Vagina (tissue), 2 donors: ENCODE data around the gene RCOR1. TPM values are rescaled to one million over a fixed set of nuclear protein-coding genes. Genes with fewer than 3 reads are reported as not detected.

Experiments
- DNase-seq, 2 donors: peaks; one replicate each; pipeline ENCODE4 v3.0.0-alpha.2; 2017; ENCODE audit errors: extremely low spot score in 2 of 2
- H3K27ac ChIP-seq: fragments of 200-600 bp; sonication (generic); one replicate; pipeline ENCODE4 v1.5.1; 2019
- H3K27me3 ChIP-seq: fragments of 200-600 bp; sonication (generic); one replicate; pipeline ENCODE4 v1.5.1; 2019
- H3K36me3 ChIP-seq, 2 donors: fragments of 200-600 bp; sonication (generic); one replicate each; pipeline ENCODE4 v1.5.1; 2017 to 2019
- H3K4me1 ChIP-seq: fragments of 200-600 bp; sonication (generic); one replicate; pipeline ENCODE4 v1.5.1; 2019
- H3K4me3 ChIP-seq, 2 donors: fragments of 200-600 bp; sonication (generic); 1 replicate in 1 of 2; 2 replicates in 1 of 2; pipeline ENCODE4 v1.5.1; 2016 to 2019
- H3K9me3 ChIP-seq: fragments of 200-600 bp; sonication (generic); one replicate; pipeline ENCODE4 v1.5.1; 2019
- POLR2A ChIP-seq, 2 donors: fragments of 450-650 bp; IDR thresholded peaks; one replicate each; pipeline ENCODE4 v1.6.1; 2017; ENCODE audit warnings: antibody characterized with exemption in 2 of 2, mild to moderate bottlenecking in 2 of 2, moderate library complexity in 2 of 2
- POLR2AphosphoS5 ChIP-seq, 2 donors: sonication (generic); formaldehyde crosslinking; IDR thresholded peaks; one replicate each; pipeline ENCODE4 v1.9.0; 2017; ENCODE audit warnings: antibody characterized with exemption in 2 of 2, mild to moderate bottlenecking in 2 of 2, low read depth in 1 of 2; ENCODE audit not compliant: insufficient read depth in 1 of 2
- intact Hi-C: fragments of 100-400 bp; cut with DNase I; formaldehyde crosslinking; loops from one replicate; pipeline ENCODE4 v1.15.1; 2023
- total RNA-seq: library from RNA; depleted of rRNA; stranded (reverse); fragments of >200 nt; gene quantifications from one replicate; pipeline ENCODE4 v1.2.3, GENCODE V29; 2016
- TF ChIP-seq, protein P1 (sequence below), 3 experiments: fragments of 450-650 bp in 2 of 3; fragments of 200-600 bp in 1 of 3; sonication (generic) in 1 of 3; IDR thresholded peaks; one replicate each; pipeline ENCODE4 v1.5.1; 2017 to 2019; ENCODE audit warnings: antibody characterized with exemption in 3 of 3, mild to moderate bottlenecking in 2 of 3, moderate library complexity in 2 of 3

The RCOR1 gene
- total RNA-seq, 1 donor from 2014 or later = 24.3 TPM

DNA sequence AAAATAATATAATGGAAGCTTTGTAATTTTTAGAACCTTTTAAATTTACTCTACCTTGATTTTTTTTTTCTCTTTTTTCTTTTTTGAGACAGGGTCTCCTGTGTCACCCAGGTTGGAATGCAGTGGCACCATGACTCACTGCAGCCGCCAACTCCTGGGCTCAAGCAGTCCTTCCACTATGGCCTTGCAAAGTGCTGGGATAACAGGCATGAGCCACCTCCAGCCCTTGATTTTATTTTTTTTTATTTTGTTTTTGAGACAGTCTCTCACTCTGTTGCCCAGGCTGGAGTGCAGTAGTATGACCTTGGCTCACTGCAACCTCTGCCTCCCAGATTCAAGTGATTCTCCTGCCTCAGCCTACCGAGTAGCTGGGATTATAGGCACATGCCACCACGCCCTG, 119.5 kb downstream of the RCOR1 start:
- Histone ChIP-seq H3K36me3 (peaks cover 0 to 33% of the 10 kb centered on the region in 2 donors), H3K4me3 (no peak overlapping the region), H3K27me3 (no peaks in the 10 kb centered on the region), H3K27ac (no peak overlapping the region), H3K9me3 (no peaks in the 10 kb centered on the region), H3K4me1 (no peaks in the 10 kb centered on the region)
- intact Hi-C loops = no loop called here
- DNase-seq = no peak
- no peak for TF ChIP-seq POLR2A (IDR thresholded peaks at IDR 0.05)
- TF ChIP-seq POLR2AphosphoS5 (IDR thresholded peaks at IDR 0.05; ENCODE audit: insufficient read depth in 1 of 2, low read depth in 1 of 2) = no peak
- TF ChIP-seq, protein P1, sequence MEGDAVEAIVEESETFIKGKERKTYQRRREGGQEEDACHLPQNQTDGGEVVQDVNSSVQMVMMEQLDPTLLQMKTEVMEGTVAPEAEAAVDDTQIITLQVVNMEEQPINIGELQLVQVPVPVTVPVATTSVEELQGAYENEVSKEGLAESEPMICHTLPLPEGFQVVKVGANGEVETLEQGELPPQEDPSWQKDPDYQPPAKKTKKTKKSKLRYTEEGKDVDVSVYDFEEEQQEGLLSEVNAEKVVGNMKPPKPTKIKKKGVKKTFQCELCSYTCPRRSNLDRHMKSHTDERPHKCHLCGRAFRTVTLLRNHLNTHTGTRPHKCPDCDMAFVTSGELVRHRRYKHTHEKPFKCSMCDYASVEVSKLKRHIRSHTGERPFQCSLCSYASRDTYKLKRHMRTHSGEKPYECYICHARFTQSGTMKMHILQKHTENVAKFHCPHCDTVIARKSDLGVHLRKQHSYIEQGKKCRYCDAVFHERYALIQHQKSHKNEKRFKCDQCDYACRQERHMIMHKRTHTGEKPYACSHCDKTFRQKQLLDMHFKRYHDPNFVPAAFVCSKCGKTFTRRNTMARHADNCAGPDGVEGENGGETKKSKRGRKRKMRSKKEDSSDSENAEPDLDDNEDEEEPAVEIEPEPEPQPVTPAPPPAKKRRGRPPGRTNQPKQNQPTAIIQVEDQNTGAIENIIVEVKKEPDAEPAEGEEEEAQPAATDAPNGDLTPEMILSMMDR (IDR thresholded peaks at IDR 0.05) = no peak

DNA sequence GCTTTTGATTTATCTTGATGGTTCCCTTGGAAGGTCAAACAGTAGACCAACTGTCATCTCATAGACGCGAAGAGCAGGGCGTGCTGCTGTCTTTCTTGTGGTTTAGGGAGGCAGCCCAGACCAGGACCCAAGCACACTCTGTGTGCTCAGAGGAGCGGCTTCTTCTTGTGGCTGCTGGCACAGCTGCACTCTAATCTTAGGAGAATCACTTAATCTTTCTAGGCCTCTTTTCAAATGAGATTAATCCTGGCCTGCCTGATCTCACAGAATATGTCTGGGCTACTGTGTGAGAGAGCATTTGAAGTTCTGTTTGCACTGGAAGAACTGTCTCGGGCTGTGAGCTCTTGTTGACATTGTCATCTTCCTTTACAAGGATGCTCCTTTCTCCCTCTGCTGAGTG, 124.8 kb downstream of the RCOR1 start:
- H3K27me3 ChIP-seq = no peaks in the 10 kb centered on the region
- no peak for DNase-seq
- intact Hi-C loops = no loop called here
- no peaks in the 10 kb centered on the region for H3K9me3 ChIP-seq
- H3K36me3 ChIP-seq = peaks cover 0 to 24% of the 10 kb centered on the region in 2 donors
- H3K4me3 ChIP-seq = no peak overlapping the region
- H3K27ac ChIP-seq = no peak overlapping the region
- TF ChIP-seq POLR2AphosphoS5 (IDR thresholded peaks at IDR 0.05; ENCODE audit: insufficient read depth in 1 of 2, low read depth in 1 of 2) = no peak
- TF ChIP-seq, protein P1 (IDR thresholded peaks at IDR 0.05) = no peak
- no peak for TF ChIP-seq POLR2A (IDR thresholded peaks at IDR 0.05)
- H3K4me1 ChIP-seq = no peaks in the 10 kb centered on the region

GRCh38 chr14:102722646-102723045, 130.2 kb downstream of the RCOR1 start:
- no peaks in the 10 kb centered on the region for H3K4me1 ChIP-seq
- intact Hi-C loops = no loop called here
- TF ChIP-seq, protein P1 (IDR thresholded peaks at IDR 0.05) = no peak
- no peak for TF ChIP-seq POLR2AphosphoS5 (IDR thresholded peaks at IDR 0.05; ENCODE audit: insufficient read depth in 1 of 2, low read depth in 1 of 2)
- TF ChIP-seq POLR2A (IDR thresholded peaks at IDR 0.05) = no peak
- no peaks in the 10 kb centered on the region for H3K27me3 ChIP-seq
- peaks cover 0 to 69% of the 10 kb centered on the region in 2 donors for H3K36me3 ChIP-seq
- H3K9me3 ChIP-seq = no peaks in the 10 kb centered on the region
- no peak overlapping the region for H3K4me3 ChIP-seq
- DNase-seq = no peak
- no peak overlapping the region for H3K27ac ChIP-seq

GRCh38 chr14:102723650-102724049, 131.2 kb downstream of the RCOR1 start:
- no peaks in the 10 kb centered on the region for H3K4me1 ChIP-seq
- no peaks in the 10 kb centered on the region for H3K27me3 ChIP-seq
- no peaks in the 10 kb centered on the region for H3K9me3 ChIP-seq
- peaks cover 0 to 70% of the 10 kb centered on the region in 2 donors for H3K36me3 ChIP-seq
- TF ChIP-seq, protein P1 (IDR thresholded peaks at IDR 0.05) = no peak
- TF ChIP-seq POLR2AphosphoS5 (IDR thresholded peaks at IDR 0.05; ENCODE audit: insufficient read depth in 1 of 2, low read depth in 1 of 2) (no peak), POLR2A (IDR thresholded peaks at IDR 0.05) (no peak)
- intact Hi-C loops = no loop called here
- H3K27ac ChIP-seq = no peak overlapping the region
- no peak for DNase-seq
- no peak overlapping the region for H3K4me3 ChIP-seq

GRCh38 chr14:102726191-102726949, 133.9 kb downstream of the RCOR1 start:
- no peaks in the 10 kb centered on the region for H3K4me1 ChIP-seq
- H3K36me3 ChIP-seq = peaks cover 0 to 65% of the 10 kb centered on the region in 2 donors
- intact Hi-C loops = no loop called here
- no peak for DNase-seq
- H3K27me3 ChIP-seq = no peaks in the 10 kb centered on the region
- no peak overlapping the region for H3K27ac ChIP-seq
- H3K4me3 ChIP-seq = no peak overlapping the region
- TF ChIP-seq POLR2AphosphoS5 (IDR thresholded peaks at IDR 0.05; ENCODE audit: insufficient read depth in 1 of 2, low read depth in 1 of 2) (no peak), POLR2A (IDR thresholded peaks at IDR 0.05) (no peak)
- TF ChIP-seq, protein P1 (IDR thresholded peaks at IDR 0.05) = no peak
- no peaks in the 10 kb centered on the region for H3K9me3 ChIP-seq
